A549 (cell line): Measurements from ENCODE around the gene RASA3. TPM values are rescaled to one million over a fixed set of nuclear protein-coding genes. Genes with fewer than 3 reads are reported as not detected.

ENCODE experiments used
- ATAC-seq, 2 experiments: fragments of 200-7000 bp in 1 of 2; fragments of >200 bp in 1 of 2; cut with Nextera tagmentation in 1 of 2; cut with Tn5 transposase in 1 of 2; 3 replicates each; pipeline versions ENCODE4 v1.8.0 to v1.9.1; 2018 to 2020; ENCODE audit warnings: mild to moderate bottlenecking in 1 of 2, moderate library complexity in 1 of 2
- CTCF ChIA-PET: fragments of 300-600 bp; sonication (Branson Sonifier 250); formaldehyde crosslinking; extraction: SDS; loops from one replicate; lab custom pipeline; 2021; ENCODE audit warnings: antibody characterized with exemption, inconsistent platforms; lab: Yijun Ruan, JAX
- POLR2A ChIA-PET: fragments of 350-600 bp; formaldehyde crosslinking; extraction: SDS; loops from one replicate; lab custom pipeline; 2021; ENCODE audit warnings: antibody characterized with exemption, inconsistent platforms; lab: Yijun Ruan, JAX
- DNase-seq, 2 experiments: peaks; one replicate each; pipeline versions ENCODE4 v3.0.0 to v3.0.0-alpha.2; 2011 to 2016; ENCODE audit warnings: low read depth in 1 of 2, low spot score in 1 of 2
- FAIRE-seq: peaks from 2 replicates; lab custom pipeline; 2011; peaks lifted over from hg19 to GRCh38; lab: Jason Lieb, UNC
- H3K27ac ChIP-seq, 2 experiments: fragments of >200 bp; sonication (Bioruptor Twin); formaldehyde crosslinking; 3 replicates each; pipeline ENCODE4 v1.5.1; 2016 to 2017
- H3K4me1 ChIP-seq: fragments of >200 bp; sonication (Bioruptor Twin); formaldehyde crosslinking; 3 replicates; pipeline ENCODE4 v1.6.1; 2016
- H3K4me2 ChIP-seq: fragments of >200 bp; sonication (Bioruptor Twin); formaldehyde crosslinking; 3 replicates; pipeline ENCODE4 v1.6.1; 2016
- H3K4me3 ChIP-seq: fragments of >200 bp; sonication (Bioruptor Twin); formaldehyde crosslinking; 3 replicates; pipeline ENCODE4 v1.5.1; 2016
- H3K9me3 ChIP-seq: fragments of >200 bp; sonication (Bioruptor Twin); formaldehyde crosslinking; 3 replicates; pipeline ENCODE4 v1.6.1; 2016
- ATOH8 ChIP-seq: fragments of 250-450 bp; sonication (Bioruptor Pico); IDR thresholded peaks from 2 replicates; pipeline ENCODE4 v1.5.0; 2020; ENCODE audit warnings: low read depth, mild to moderate bottlenecking, moderate library complexity
- CBX2 ChIP-seq: fragments of 200-600 bp; sonication (generic); IDR thresholded peaks from 2 replicates; pipeline ENCODE4 v1.6.1; 2016; ENCODE audit warnings: low read depth, mild to moderate bottlenecking, borderline replicate concordance
- CHD2 ChIP-seq: fragments of 150-350 bp; IDR thresholded peaks from 2 replicates; pipeline ENCODE4 v1.6.1; 2014; ENCODE audit warnings: low read length; ENCODE audit not compliant: partially characterized antibody
- E2F6 ChIP-seq: IDR thresholded peaks from 2 replicates; pipeline ENCODE4 v1.6.1; 2012; ENCODE audit warnings: low read depth, borderline replicate concordance
- EHMT2 ChIP-seq: fragments of 200-600 bp; sonication (generic); IDR thresholded peaks from 2 replicates; pipeline ENCODE4 v1.6.1; 2016; ENCODE audit warnings: antibody characterized with exemption, low read depth, mild to moderate bottlenecking, moderate library complexity
- ELK1 ChIP-seq: fragments of 150-350 bp; IDR thresholded peaks from 2 replicates; pipeline ENCODE4 v1.6.1; 2014; ENCODE audit warnings: low read depth, mild to moderate bottlenecking, low read length
- FOXS1 ChIP-seq: fragments of 250-450 bp; sonication (Bioruptor Pico); IDR thresholded peaks from 2 replicates; pipeline ENCODE4 v1.5.0; 2020; ENCODE audit warnings: mild to moderate bottlenecking, moderate library complexity
- HDAC2 ChIP-seq: fragments of 200-600 bp; sonication (generic); IDR thresholded peaks from 2 replicates; pipeline ENCODE4 v1.6.1; 2016
- HES2 ChIP-seq: fragments of >200 bp; sonication (Bioruptor Twin); formaldehyde crosslinking; IDR thresholded peaks from 2 replicates; pipeline ENCODE4 v1.6.1; 2016
- JUN ChIP-seq, 2 experiments: fragments of >200 bp; sonication (Bioruptor Twin); formaldehyde crosslinking; IDR thresholded peaks; 2 replicates in 1 of 2; 3 replicates in 1 of 2; pipeline ENCODE4 v1.6.1; 2016 to 2017
- KDM1A ChIP-seq: fragments of 200-600 bp; sonication (generic); IDR thresholded peaks from 2 replicates; pipeline ENCODE4 v1.6.1; 2016; ENCODE audit warnings: low read depth, mild to moderate bottlenecking
- KDM5A ChIP-seq: fragments of 200-600 bp; sonication (generic); IDR thresholded peaks from 2 replicates; pipeline ENCODE4 v1.6.1; 2016; ENCODE audit warnings: antibody characterized with exemption, mild to moderate bottlenecking
- NPAS2 ChIP-seq: fragments of 250-450 bp; sonication (Bioruptor Pico); IDR thresholded peaks from 2 replicates; pipeline ENCODE4 v1.8.0; 2022; ENCODE audit warnings: mild to moderate bottlenecking, moderate library complexity, borderline replicate concordance
- NR3C1 ChIP-seq: fragments of >200 bp; sonication (Bioruptor Twin); formaldehyde crosslinking; IDR thresholded peaks from 3 replicates; pipeline ENCODE4 v1.6.1; 2017
- POLR2A ChIP-seq: IDR thresholded peaks from 2 replicates; pipeline ENCODE4 v1.6.1; 2012; ENCODE audit warnings: mild to moderate bottlenecking, low read length
- RAD21 ChIP-seq, 2 experiments: fragments of >200 bp in 1 of 2; sonication (Bioruptor Twin) in 1 of 2; formaldehyde crosslinking in 1 of 2; IDR thresholded peaks in 1 of 2; conservative IDR thresholded peaks in 1 of 2; 2 replicates in 1 of 2; 3 replicates in 1 of 2; pipeline ENCODE4 v1.6.1; 2012 to 2018; ENCODE audit warnings: inconsistent platforms in 1 of 2
- RFX5 ChIP-seq: fragments of 450-650 bp; IDR thresholded peaks from 2 replicates; pipeline ENCODE4 v1.7.1; 2014; ENCODE audit warnings: antibody characterized with exemption, mild to moderate bottlenecking, moderate library complexity
- SMC3 ChIP-seq: fragments of >200 bp; sonication (Bioruptor Twin); formaldehyde crosslinking; IDR thresholded peaks from 3 replicates; pipeline ENCODE4 v1.6.1; 2018; ENCODE audit warnings: inconsistent platforms
- USF2 ChIP-seq: fragments of 450-650 bp; IDR thresholded peaks from 2 replicates; pipeline ENCODE4 v1.6.1; 2014; ENCODE audit warnings: antibody characterized with exemption
- ZC3H11A ChIP-seq: fragments of 450-650 bp; IDR thresholded peaks from 2 replicates; pipeline ENCODE4 v1.6.1; 2014; ENCODE audit warnings: antibody characterized with exemption, mild to moderate bottlenecking
- ZFP36 ChIP-seq: fragments of 450-650 bp; IDR thresholded peaks from 2 replicates; pipeline ENCODE4 v1.6.1; 2014; ENCODE audit warnings: borderline replicate concordance; ENCODE audit not compliant: partially characterized antibody
- ZSCAN20 ChIP-seq: fragments of 250-450 bp; sonication (Bioruptor Pico); IDR thresholded peaks from 2 replicates; pipeline ENCODE4 v1.8.0; 2022; ENCODE audit warnings: mild to moderate bottlenecking, moderate library complexity
- WGBS: methylation state at CpG from one replicate; pipeline ENCODE4 v1.1.6; 2017; ENCODE audit errors: missing lambda C conversion rate; 5-methylcytosine and 5-hydroxymethylcytosine counted together
- polyA plus RNA-seq, 4 experiments: library from polyadenylated mRNA; depleted of rRNA in 3 of 4; stranded (reverse); fragments of >200 nt; fragmentation: RNase III in 1 of 4; extraction: RNeasy Plus Mini Kit Qiagen cat#74134 plus additional on column Dnase treatment in 1 of 4; gene quantifications; 2 replicates in 3 of 4; 3 replicates in 1 of 4; pipeline ENCODE4 v1.2.3, GENCODE V29; 2011 to 2017
- TF ChIP-seq, protein P1 (sequence below): IDR thresholded peaks from 2 replicates; pipeline ENCODE4 v1.6.1; 2012

The RASA3 gene
- polyA plus RNA-seq, 2 of the 4 experiments (the other 2 are of a cell fraction) = 4.3 to 7.6 TPM

- no peak for TF ChIP-seq JUN (IDR thresholded peaks at IDR 0.05)
- no peak for TF ChIP-seq HES2
- TF ChIP-seq NR3C1 = no peak
- no peak for TF ChIP-seq NPAS2 (CRISPR knock-in tag)
Observed at GRCh38 chr13:114154476-114154875, 22.1 kb upstream of the RASA3 start (continued).

GRCh38 chr13:114153485-114154080 lies 21.2 kb upstream of the RASA3 start:
- Histone ChIP-seq H3K9me3 (no peaks in the 10 kb centered on the region), H3K4me3 (no peak overlapping the region), H3K4me2 (no peak overlapping the region), H3K27ac (no peak overlapping the region), H3K4me1 (no peaks in the 10 kb centered on the region)
- TF ChIP-seq CBX2 (no peak), NR3C1 (no peak), CHD2 (no peak), EHMT2 (no peak), ZSCAN20 (CRISPR knock-in tag) (no peak), SMC3 (no peak), ZC3H11A (no peak), ZFP36 (no peak), ELK1 (no peak), KDM1A (no peak), RFX5 (no peak), E2F6 (no peak), USF2 (no peak), HDAC2 (no peak), RAD21 (conservative IDR thresholded peaks at IDR 0.05 in 1 of 2, IDR thresholded peaks at IDR 0.05 in 1 of 2) (no peak), FOXS1 (CRISPR knock-in tag) (no peak)
- TF ChIP-seq, protein P1, sequence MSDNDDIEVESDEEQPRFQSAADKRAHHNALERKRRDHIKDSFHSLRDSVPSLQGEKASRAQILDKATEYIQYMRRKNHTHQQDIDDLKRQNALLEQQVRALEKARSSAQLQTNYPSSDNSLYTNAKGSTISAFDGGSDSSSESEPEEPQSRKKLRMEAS = no peak
- FAIRE-seq = no peak
- ATAC-seq = no peak
- DNase-seq = no peak
- POLR2A ChIA-PET = no interaction called here
- 87% methylated on average over 6 of the region's 6 CpGs for WGBS
- CTCF ChIA-PET = no interaction called here

DNA sequence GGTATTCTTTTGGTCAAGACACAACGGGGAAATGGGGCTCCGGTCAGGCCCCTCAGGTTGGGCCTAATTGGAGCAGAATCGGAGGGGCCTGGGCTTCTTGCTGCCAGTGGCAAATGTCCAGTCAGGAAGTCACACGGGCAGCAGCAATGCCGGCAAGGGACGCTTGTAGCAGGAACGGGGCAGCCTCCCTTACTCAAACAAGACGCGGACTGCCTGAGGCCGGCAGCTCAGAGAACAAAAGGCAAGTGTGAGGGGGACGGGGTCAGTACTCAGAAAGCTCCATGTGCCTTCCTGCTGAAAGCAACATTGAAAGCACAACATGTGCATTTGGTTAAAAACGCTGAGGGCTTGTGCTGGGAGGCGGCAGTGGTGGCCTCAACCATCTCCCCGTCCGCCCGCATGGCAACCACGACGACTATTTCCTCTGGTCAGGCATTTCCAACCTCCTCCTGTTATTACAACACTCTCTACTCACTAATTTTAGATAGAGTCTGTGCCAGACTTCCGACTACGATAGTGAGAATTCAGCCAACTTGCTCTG lies 20.5 kb upstream of the RASA3 start:
- DNase-seq = no peak
- no peak for FAIRE-seq
- POLR2A ChIA-PET = no interaction called here
- TF ChIP-seq E2F6 (no peak), KDM5A (no peak), POLR2A (no peak), ATOH8 (CRISPR knock-in tag) (no peak)
- WGBS = 88% methylated on average over 20 of the region's 20 CpGs
- ATAC-seq = no peak
- Histone ChIP-seq H3K4me3 (no peak overlapping the region), H3K27ac (no peak overlapping the region), H3K4me2 (no peak overlapping the region), H3K4me1 (no peaks in the 10 kb centered on the region), H3K9me3 (no peaks in the 10 kb centered on the region)
- CTCF ChIA-PET = no interaction called here
